Measurements from ENCODE around the gene C7orf57. TPM values are rescaled to one million over a fixed set of nuclear protein-coding genes. Genes with fewer than 3 reads are reported as not detected.

The C7orf57 gene
- total and polyA plus RNA-seq, 4 donors: not detected

DNA sequence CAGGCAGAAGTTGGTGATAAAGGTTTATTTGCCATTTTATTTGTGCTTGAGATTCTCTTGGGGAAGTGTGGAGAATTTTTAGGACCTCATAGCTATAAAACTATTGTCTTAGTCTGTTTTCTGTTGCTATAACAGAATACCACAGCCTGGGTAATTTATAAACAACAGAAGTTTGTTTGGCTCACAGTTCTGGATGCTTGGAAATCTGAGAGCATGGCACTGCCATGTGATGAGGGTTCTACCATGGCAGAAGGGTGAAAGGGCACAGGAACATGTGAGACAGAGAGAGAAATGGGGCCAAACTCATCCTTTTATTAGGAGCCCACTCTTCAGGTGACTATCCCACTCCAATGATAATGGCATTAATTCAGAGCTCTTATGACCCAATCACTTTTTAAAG, 18.7 kb upstream of the C7orf57 start:
- no peaks in the 10 kb centered on the region for H3K36me3 ChIP-seq (ENCODE audit: control insufficient read depth in 1 of 2, insufficient read depth in 2 of 2, low read length in 1 of 2)
- H3K9me3 ChIP-seq (ENCODE audit: control insufficient read depth, low read length): no peaks in the 10 kb centered on the region
- DNase-seq (no peak), ATAC-seq (ENCODE audit: low FRiP score) (no peak)
- intact Hi-C loops (cut with DNase I): no loop called here
- H3K27ac ChIP-seq (ENCODE audit: low read depth in 1 of 2, low read length in 2 of 2): no peak overlapping the region
- peaks cover 0 to 2% of the 10 kb centered on the region in 2 donors for H3K4me1 ChIP-seq (ENCODE audit: control insufficient read depth in 1 of 2, insufficient read depth in 2 of 2, low read length in 2 of 2)
- H3K4me3 ChIP-seq (ENCODE audit: low read length in 2 of 2): no peak overlapping the region
- H3K27me3 ChIP-seq (ENCODE audit: control insufficient read depth in 1 of 2, insufficient read depth in 2 of 2, low read length in 1 of 2): no peaks in the 10 kb centered on the region

DNA sequence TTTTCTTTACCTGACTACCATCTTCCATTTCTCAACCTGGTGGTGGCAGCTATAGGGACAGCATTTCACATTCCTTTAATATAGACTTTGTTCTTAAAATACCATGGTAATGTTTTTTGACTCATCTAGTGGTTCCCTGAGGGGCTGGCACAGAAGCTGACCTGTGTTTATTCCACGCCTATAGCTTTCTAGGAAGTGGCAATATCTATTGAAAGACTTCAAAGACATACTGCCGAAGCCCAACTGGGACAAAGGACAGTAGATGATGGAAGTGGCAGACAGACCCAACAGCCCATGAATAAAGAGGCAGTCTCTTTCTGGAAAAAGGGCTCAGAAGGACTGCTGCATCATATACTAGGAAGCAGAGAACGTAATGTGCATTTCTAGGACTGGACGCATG, 17.7 kb upstream of the C7orf57 start:
- WGBS, 2 donors: 94 to 97% methylated on average over 4 of the region's 4 CpGs
- intact Hi-C loops (cut with DNase I): no loop called here
- H3K36me3 ChIP-seq (ENCODE audit: control insufficient read depth in 1 of 2, insufficient read depth in 2 of 2, low read length in 1 of 2): no peaks in the 10 kb centered on the region

DNA sequence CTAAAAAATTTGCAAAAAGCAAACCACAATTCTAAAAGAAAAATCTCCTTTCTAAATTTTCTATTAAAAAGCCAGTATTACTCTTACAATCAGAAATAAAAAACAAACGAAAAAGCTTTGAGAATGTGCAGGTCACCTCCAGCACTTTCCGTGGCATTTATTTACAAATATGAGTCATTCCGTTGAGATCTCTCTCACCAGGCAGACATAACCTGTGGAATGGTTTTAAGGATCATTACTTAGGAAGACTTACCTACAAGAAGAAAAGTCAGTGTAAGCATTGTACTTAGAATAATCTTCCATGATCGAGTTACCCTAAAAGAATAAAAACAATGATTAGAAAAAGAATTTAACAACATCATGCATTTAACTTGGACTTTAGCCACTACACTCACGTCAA, 9.7 kb upstream of the C7orf57 start:
- intact Hi-C loops (cut with DNase I): no loop called here
- Histone ChIP-seq H3K9me3 (ENCODE audit: control insufficient read depth, low read length) (peaks cover 2% of the 10 kb centered on the region), H3K4me3 (ENCODE audit: low read length in 2 of 2) (no peak overlapping the region), H3K27ac (ENCODE audit: low read depth in 1 of 2, low read length in 2 of 2) (no peak overlapping the region), H3K27me3 (ENCODE audit: control insufficient read depth in 1 of 2, insufficient read depth in 2 of 2, low read length in 1 of 2) (no peaks in the 10 kb centered on the region), H3K4me1 (ENCODE audit: control insufficient read depth in 1 of 2, insufficient read depth in 2 of 2, low read length in 2 of 2) (no peaks in the 10 kb centered on the region), H3K36me3 (ENCODE audit: control insufficient read depth in 1 of 2, insufficient read depth in 2 of 2, low read length in 1 of 2) (no peaks in the 10 kb centered on the region)
- 24 to 36% methylated on average over 5 of the region's 5 CpGs for WGBS, 2 donors
- ATAC-seq (ENCODE audit: low FRiP score) (no peak), DNase-seq (no peak)

More for the DNA sequence above, 17.7 kb upstream of the C7orf57 start:
- no peak overlapping the region for H3K27ac ChIP-seq (ENCODE audit: low read depth in 1 of 2, low read length in 2 of 2)
- no peaks in the 10 kb centered on the region for H3K9me3 ChIP-seq (ENCODE audit: control insufficient read depth, low read length)
- H3K4me3 ChIP-seq (ENCODE audit: low read length in 2 of 2): no peak overlapping the region
- ATAC-seq (ENCODE audit: low FRiP score) (no peak), DNase-seq (no peak)
- peaks cover 0 to 2% of the 10 kb centered on the region in 2 donors for H3K4me1 ChIP-seq (ENCODE audit: control insufficient read depth in 1 of 2, insufficient read depth in 2 of 2, low read length in 2 of 2)
- no peaks in the 10 kb centered on the region for H3K27me3 ChIP-seq (ENCODE audit: control insufficient read depth in 1 of 2, insufficient read depth in 2 of 2, low read length in 1 of 2)

DNA sequence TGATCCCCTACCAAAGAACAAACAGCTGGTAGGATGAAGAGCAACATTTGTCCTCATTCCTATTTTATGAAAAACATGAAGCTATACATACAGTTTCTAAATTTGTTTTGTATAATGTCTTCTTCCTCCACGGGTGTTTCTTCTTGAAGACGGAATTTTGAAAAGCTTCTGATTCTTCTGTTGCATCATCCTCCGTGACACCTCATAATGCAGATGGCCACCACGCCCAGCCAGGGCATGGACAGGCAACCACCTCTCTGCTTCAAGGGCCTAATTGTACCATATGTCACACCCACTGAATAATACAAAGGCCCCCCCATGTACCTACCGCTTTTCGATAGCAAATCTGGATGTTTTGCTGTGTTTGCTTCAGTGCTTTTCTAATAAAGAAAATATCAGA, 6.4 kb upstream of the C7orf57 start, which contains the start of gene SUN3:
SUN3 (minus strand) TSS at position 170 of the 400 bp plus-strand sequence; CDS start at position 1, 169 bp downstream.
- DNase-seq: no peak
- Histone ChIP-seq H3K36me3 (ENCODE audit: control insufficient read depth in 1 of 2, insufficient read depth in 2 of 2, low read length in 1 of 2) (no peaks in the 10 kb centered on the region), H3K27ac (ENCODE audit: low read depth in 1 of 2, low read length in 2 of 2) (no peak within 1 kb of the TSS), H3K4me3 (ENCODE audit: low read length in 2 of 2) (no peak within 1 kb of the TSS), H3K9me3 (ENCODE audit: control insufficient read depth, low read length) (peaks cover 2% of the 10 kb centered on the region), H3K4me1 (ENCODE audit: control insufficient read depth in 1 of 2, insufficient read depth in 2 of 2, low read length in 2 of 2) (no peaks in the 10 kb centered on the region), H3K27me3 (ENCODE audit: control insufficient read depth in 1 of 2, insufficient read depth in 2 of 2, low read length in 1 of 2) (no peaks in the 10 kb centered on the region)
- 87 to 92% methylated on average over 6 of the region's 6 CpGs for WGBS, 2 donors
- no peak for ATAC-seq (ENCODE audit: low FRiP score)
- intact Hi-C loops (cut with DNase I): no loop called here

DNA sequence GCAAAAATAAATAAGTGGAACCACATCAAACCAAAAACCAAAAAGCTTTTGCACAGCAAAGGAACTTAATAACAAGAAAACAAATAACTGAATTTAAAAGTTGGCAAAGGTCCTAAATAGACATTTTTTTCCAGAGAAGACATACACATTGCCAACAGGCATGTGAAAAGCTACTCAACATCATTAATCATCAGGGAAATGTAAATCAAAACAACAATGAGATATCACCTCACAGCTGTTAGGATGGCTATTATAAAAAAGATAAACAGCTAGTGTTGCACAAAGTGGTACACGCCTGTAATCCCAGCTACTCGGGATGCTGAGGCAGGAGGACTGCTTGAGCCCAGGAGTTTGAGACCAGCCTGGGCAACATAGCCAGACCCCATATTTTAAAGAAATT, 4.2 kb upstream of the C7orf57 start:
- intact Hi-C loops (cut with DNase I): loop anchor here in 1 of 2 donors (10.0 kb wide), 1 partner anchor 46 kb away; no protein-coding TSS in a partner anchor
- 82 to 85% methylated on average over 2 of the region's 2 CpGs for WGBS, 2 donors

DNA sequence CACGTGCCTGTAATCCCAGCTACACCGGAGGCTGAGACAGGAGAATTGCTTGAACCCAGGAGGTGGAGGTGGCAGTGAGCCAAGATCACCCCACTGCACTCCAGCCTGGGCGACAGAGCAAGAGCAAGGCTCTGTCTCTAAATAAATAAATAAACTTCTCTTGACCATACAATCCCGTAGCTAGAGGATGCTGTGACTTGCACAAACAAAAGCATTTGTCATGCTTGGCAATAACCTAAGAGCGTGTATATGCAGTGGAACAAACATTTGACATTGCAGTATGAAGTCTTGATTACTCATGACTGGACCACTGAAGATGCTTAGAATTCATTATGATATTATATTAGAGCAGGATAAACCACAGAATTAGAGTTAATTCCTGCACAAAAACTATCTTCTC, 1.4 kb upstream of the C7orf57 start:
- no peaks in the 10 kb centered on the region for H3K9me3 ChIP-seq (ENCODE audit: control insufficient read depth, low read length)
- no peak overlapping the region for H3K4me3 ChIP-seq (ENCODE audit: low read length in 2 of 2)
- no peaks in the 10 kb centered on the region for H3K36me3 ChIP-seq (ENCODE audit: control insufficient read depth in 1 of 2, insufficient read depth in 2 of 2, low read length in 1 of 2)
- H3K4me1 ChIP-seq (ENCODE audit: control insufficient read depth in 1 of 2, insufficient read depth in 2 of 2, low read length in 2 of 2): no peaks in the 10 kb centered on the region
- no peak overlapping the region for H3K27ac ChIP-seq (ENCODE audit: low read depth in 1 of 2, low read length in 2 of 2)
- intact Hi-C loops (cut with DNase I): loop anchor here in 1 of 2 donors (10.0 kb wide), 1 partner anchor 49 kb away; no protein-coding TSS in a partner anchor
- no peaks in the 10 kb centered on the region for H3K27me3 ChIP-seq (ENCODE audit: control insufficient read depth in 1 of 2, insufficient read depth in 2 of 2, low read length in 1 of 2)
- DNase-seq (no peak), ATAC-seq (ENCODE audit: low FRiP score) (no peak)
- 46 to 56% methylated on average over 5 of the region's 5 CpGs for WGBS, 2 donors

More for the DNA sequence above, 4.2 kb upstream of the C7orf57 start:
- DNase-seq (no peak), ATAC-seq (ENCODE audit: low FRiP score) (no peak)
- no peaks in the 10 kb centered on the region for H3K9me3 ChIP-seq (ENCODE audit: control insufficient read depth, low read length)
- no peaks in the 10 kb centered on the region for H3K36me3 ChIP-seq (ENCODE audit: control insufficient read depth in 1 of 2, insufficient read depth in 2 of 2, low read length in 1 of 2)
- H3K4me1 ChIP-seq (ENCODE audit: control insufficient read depth in 1 of 2, insufficient read depth in 2 of 2, low read length in 2 of 2): no peaks in the 10 kb centered on the region
- no peaks in the 10 kb centered on the region for H3K27me3 ChIP-seq (ENCODE audit: control insufficient read depth in 1 of 2, insufficient read depth in 2 of 2, low read length in 1 of 2)
- no peak overlapping the region for H3K27ac ChIP-seq (ENCODE audit: low read depth in 1 of 2, low read length in 2 of 2)
- H3K4me3 ChIP-seq (ENCODE audit: low read length in 2 of 2): no peak overlapping the region

DNA sequence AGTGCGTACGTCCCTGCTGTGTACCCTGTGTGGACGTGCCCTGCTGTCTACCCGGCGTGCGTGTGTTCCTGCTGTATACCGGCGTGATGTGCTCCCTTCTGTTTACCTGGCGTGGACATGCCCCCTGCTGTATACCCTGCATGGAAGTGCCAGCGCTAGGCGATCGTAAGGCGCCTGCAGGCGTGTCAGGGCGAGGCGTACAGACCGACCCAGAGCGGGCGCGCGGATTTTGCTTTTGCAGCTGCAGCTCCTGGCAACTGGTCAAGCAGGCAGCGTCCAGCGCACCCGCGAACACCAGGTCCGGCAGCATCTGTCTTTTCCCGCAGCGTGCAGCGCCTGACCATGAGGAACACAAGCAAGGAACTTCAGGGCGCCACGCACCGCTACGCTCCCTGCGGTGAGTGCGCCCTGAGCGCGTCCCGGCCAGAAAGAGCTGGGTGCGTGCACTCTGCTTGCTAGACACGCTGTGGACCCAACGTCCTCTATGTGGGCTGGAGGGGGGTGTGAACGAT, 680 bp downstream of the C7orf57 start:
- ATAC-seq (ENCODE audit: low FRiP score) (peak; percentile 27), DNase-seq (peak; percentile 61 to 80)
- 1 to 2% methylated on average over 42 of the region's 42 CpGs for WGBS, 2 donors
- Histone ChIP-seq H3K4me1 (ENCODE audit: control insufficient read depth in 1 of 2, insufficient read depth in 2 of 2, low read length in 2 of 2) (no peaks in the 10 kb centered on the region), H3K9me3 (ENCODE audit: control insufficient read depth, low read length) (no peaks in the 10 kb centered on the region), H3K27ac (ENCODE audit: low read depth in 1 of 2, low read length in 2 of 2) (no peak overlapping the region), H3K4me3 (ENCODE audit: low read length in 2 of 2) (peak overlapping the region in 1 of 2 donors; percentile 17), H3K36me3 (ENCODE audit: control insufficient read depth in 1 of 2, insufficient read depth in 2 of 2, low read length in 1 of 2) (no peaks in the 10 kb centered on the region), H3K27me3 (ENCODE audit: control insufficient read depth in 1 of 2, insufficient read depth in 2 of 2, low read length in 1 of 2) (no peaks in the 10 kb centered on the region)
- intact Hi-C loops (cut with DNase I): loop anchor here (5.0 to 10.0 kb wide), 4 partner anchors 51 to 71 kb away; partner anchors contain the start of gene UPP1 (in 1 of the 2)

DNA sequence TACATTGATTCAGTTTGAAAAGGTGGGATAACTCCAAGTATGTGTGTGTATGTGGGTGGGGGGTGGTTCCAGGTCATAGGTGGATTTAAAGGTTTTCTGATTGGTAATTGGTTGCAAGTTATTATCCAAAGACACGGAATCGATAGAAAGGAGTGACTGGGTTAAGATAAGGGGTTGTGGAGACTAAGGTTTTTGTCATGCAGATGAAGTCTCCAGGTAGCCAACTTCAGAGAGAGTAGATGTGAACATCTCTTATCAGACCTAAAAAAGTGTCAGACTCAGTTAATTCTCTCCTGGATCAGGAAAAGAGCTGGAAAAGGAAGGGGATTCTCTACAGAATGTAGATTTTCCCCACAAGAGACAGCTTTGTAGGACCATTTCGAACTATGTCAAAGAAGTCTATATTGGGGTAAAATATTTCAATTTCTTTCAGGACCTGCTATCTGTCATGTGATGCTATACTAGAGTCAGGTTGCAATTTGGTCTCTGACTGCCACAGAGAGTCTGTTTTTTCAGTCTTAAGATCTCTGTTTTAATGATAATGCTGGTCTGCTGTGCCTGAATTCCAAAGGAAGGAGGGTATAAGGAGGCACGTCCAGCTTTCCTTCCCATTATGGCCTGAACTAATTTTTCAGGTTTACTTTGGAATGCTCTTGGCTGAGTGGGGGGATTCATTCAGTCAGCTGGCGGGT, 3.6 kb downstream of the C7orf57 start:
- no peaks in the 10 kb centered on the region for H3K27me3 ChIP-seq (ENCODE audit: control insufficient read depth in 1 of 2, insufficient read depth in 2 of 2, low read length in 1 of 2)
- no peak for ATAC-seq (ENCODE audit: low FRiP score)
- no peak overlapping the region for H3K4me3 ChIP-seq (ENCODE audit: low read length in 2 of 2)
- H3K36me3 ChIP-seq (ENCODE audit: control insufficient read depth in 1 of 2, insufficient read depth in 2 of 2, low read length in 1 of 2): no peaks in the 10 kb centered on the region
- 45 to 65% methylated on average over 5 of the region's 5 CpGs for WGBS, 2 donors
- no peak overlapping the region for H3K27ac ChIP-seq (ENCODE audit: low read depth in 1 of 2, low read length in 2 of 2)
- H3K4me1 ChIP-seq (ENCODE audit: control insufficient read depth in 1 of 2, insufficient read depth in 2 of 2, low read length in 2 of 2): no peaks in the 10 kb centered on the region
- no peaks in the 10 kb centered on the region for H3K9me3 ChIP-seq (ENCODE audit: control insufficient read depth, low read length)
- intact Hi-C loops (cut with DNase I): loop anchor here (5.0 to 10.0 kb wide), 4 partner anchors 48 to 68 kb away; partner anchors contain the start of gene UPP1 (in 1 of the 2)
- DNase-seq: no peak

Measured in aorta (tissue), 5 donors.